GM18511 (cell line): ENCODE measurements around the gene RARS1.

Source experiments
- ATAC-seq: cut with Tn5 transposase; IDR thresholded peaks from one replicate; pipeline ENCODE4 v1.9.1; 2021; ENCODE audit warnings: mild to moderate bottlenecking, moderate library complexity; ENCODE audit not compliant: unreplicated experiment

The RARS1 gene

DNA sequence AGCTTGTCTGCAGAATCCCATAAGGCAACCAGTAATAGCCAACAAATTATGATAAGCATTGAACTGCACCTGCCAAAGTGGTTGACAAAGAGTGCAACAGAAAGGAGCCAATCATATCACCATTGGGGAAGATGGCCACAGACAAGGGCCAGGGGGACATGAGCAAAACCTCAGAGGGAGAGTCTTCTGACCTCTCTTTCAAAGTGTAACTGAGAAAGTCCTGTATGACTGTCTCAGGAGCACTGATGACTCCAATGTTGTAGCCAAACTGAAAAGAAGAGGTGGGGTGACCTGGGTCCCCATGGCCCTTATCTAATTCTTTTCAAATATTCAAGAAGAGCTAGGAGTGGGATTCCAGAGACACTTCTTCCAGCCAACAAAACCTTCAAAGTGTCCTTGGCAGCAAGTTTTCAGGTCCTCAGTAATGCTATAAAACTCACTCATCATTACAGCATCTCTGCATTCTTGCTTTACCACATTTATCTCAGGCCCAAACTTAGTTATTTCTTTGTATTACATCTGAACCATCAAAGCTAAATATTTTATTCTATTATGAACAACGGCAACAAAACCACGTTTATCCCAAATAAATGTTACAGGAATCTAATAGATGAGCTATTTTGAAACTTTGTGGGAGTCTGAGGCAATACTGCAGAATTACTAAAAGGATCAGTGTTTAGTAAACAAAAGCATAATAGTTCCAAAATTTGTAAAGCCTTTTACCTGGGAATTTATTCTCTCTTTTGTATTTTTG lies 67.3 kb downstream of the RARS1 start:
- no peak for ATAC-seq

DNA sequence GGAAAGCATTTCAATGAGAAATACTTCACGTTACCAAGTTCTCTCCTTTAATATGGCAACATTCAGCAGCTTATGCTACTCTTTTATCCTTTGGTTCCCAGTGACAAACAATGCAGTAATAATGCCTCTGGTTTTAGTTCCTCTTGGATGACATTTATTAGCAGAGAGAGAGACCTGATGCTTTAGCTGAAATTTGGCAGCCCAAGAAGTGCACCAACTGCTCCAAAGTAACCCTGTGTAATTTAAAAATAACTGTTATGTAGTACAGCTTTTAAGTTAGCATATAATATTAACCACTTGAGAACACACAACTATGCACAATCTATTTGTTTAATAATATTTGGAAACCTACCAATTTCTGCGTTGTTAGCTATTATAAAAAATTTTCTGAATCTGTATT lies 71.1 kb downstream of the RARS1 start:
- ATAC-seq, result no peak

DNA sequence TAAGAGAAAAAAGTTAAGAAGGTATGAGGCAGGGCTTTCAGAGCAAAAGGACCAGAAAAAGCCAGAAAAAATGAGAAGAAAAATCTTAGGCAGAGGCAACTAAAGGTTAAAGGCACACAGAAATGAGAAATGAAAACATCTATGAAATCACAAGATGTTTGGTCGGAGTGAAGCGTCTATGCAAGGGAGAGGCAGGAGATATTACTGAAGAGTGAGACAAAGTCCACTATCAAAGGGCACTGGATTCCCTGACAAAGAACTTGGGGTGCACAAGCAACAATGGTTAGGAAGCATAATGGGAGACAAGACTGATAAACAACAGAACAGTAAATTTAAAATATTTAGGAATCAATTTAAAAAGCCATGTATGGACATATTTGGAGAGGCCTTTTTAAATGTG lies 76.0 kb downstream of the RARS1 start:
- no peak for ATAC-seq

DNA sequence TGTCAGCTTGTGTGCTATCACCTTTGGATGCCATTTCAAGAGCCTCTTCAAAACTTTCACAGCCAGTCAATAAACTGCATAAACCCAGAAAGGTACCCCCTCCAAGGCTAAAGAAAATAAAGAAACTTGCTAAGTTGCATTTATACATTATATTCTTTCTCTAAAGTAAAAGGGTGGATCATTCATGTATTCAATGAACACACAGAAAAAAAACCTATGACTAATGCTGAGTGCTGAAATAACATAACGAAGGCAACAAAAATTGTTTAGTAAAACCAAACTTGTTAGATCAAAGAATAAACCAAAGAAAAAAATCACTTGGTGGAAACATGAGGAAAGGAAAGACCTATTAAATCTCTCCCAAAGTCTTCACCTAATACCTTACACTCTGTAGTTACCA lies 77.7 kb downstream of the RARS1 start:
- ATAC-seq, result no peak

DNA sequence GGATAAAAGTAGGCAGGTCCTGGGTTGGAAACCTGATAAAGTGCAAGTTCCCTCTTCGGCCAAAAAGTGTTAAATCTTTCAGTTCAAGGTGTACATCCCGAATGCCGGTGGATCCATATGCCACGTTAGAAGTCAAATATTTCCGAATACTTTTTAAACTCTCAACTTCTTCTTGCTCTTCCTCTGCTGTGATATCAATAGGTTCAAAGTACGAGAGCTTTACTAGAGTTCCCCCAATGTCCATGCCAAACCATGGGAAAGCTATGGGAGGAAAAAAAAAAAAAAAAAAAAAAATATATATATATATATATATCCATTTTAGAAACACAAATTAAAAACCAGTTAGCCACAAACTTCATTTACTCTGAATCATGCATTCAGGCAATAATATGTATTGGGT lies 82.5 kb downstream of the RARS1 start:
- no peak for ATAC-seq
